Measurements from ENCODE around the gene DYNC2H1. TPM values are rescaled to one million over a fixed set of nuclear protein-coding genes. Genes with fewer than 3 reads are reported as not detected.

The DYNC2H1 gene
- total RNA-seq, 1 donor from 2014 or later = 25.3 TPM

DNA sequence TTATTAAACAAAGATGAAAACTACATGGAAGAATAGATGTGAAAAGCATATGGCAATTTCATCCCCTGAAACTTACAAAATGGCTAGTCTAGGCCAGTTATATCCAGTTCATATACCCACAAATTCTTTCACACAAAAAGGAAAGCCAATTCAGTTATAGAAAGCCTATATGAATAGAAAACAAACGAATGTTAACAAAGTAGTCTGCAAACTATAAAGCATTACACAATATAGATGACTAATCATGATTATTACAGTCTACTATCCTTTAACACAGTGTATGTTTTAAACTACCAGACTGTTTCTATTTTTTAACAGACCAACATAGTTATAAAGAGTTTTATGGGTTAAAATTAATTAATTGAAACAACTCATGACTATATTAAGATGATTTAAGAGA, 29.4 kb upstream of the DYNC2H1 start:
- Histone ChIP-seq H3K9me3 (no peaks in the 10 kb centered on the region), H3K36me3 (peaks cover 0 to 44% of the 10 kb centered on the region in 2 donors), H3K4me1 (no peaks in the 10 kb centered on the region), H3K4me3 (no peak overlapping the region), H3K27me3 (no peaks in the 10 kb centered on the region), H3K27ac (no peak overlapping the region)
- DNase-seq (ENCODE audit: extremely low spot score in 2 of 2) = no peak
- intact Hi-C loops (cut with DNase I) = no loop called here
- no peak for TF ChIP-seq POLR2A (IDR thresholded peaks at IDR 0.05)
- TF ChIP-seq, protein P1, sequence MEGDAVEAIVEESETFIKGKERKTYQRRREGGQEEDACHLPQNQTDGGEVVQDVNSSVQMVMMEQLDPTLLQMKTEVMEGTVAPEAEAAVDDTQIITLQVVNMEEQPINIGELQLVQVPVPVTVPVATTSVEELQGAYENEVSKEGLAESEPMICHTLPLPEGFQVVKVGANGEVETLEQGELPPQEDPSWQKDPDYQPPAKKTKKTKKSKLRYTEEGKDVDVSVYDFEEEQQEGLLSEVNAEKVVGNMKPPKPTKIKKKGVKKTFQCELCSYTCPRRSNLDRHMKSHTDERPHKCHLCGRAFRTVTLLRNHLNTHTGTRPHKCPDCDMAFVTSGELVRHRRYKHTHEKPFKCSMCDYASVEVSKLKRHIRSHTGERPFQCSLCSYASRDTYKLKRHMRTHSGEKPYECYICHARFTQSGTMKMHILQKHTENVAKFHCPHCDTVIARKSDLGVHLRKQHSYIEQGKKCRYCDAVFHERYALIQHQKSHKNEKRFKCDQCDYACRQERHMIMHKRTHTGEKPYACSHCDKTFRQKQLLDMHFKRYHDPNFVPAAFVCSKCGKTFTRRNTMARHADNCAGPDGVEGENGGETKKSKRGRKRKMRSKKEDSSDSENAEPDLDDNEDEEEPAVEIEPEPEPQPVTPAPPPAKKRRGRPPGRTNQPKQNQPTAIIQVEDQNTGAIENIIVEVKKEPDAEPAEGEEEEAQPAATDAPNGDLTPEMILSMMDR (IDR thresholded peaks at IDR 0.05) = no peak
- no peak for TF ChIP-seq POLR2AphosphoS5 (IDR thresholded peaks at IDR 0.05; ENCODE audit: insufficient read depth in 1 of 2, low read depth in 1 of 2)

DNA sequence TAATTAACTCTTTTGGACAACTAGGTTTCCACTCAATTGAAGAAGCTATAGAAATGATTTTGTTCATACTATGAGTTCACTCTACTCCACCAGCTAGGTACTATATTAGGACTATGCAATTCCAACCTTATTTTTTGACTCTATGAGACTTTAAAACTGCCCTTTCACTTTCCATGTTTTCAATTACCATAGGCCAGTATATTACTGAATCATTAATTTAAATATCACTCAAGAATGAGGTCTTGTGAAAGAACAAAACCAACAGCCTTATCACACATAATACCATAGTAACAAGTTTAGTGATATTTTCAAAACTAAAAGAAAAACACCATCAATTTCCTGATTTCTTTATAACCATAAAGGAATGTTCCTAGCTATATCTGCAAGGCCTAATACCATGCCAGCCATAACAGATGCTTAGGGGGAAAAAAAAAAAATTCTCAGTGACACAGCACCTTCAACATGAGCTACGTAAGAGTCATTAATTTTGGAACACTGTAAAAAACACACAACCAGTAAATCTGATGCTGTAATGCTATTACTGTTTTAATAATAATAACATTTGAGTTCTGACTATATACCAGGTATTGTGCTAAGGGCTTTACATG, 23.4 kb upstream of the DYNC2H1 start:
- Histone ChIP-seq H3K9me3 (no peaks in the 10 kb centered on the region), H3K4me3 (no peak overlapping the region), H3K27me3 (no peaks in the 10 kb centered on the region), H3K36me3 (peaks cover 0 to 20% of the 10 kb centered on the region in 2 donors), H3K4me1 (peaks cover 26% of the 10 kb centered on the region), H3K27ac (no peak overlapping the region)
- intact Hi-C loops (cut with DNase I) = no loop called here
- TF ChIP-seq, protein P1 (IDR thresholded peaks at IDR 0.05) = no peak
- TF ChIP-seq POLR2AphosphoS5 (IDR thresholded peaks at IDR 0.05; ENCODE audit: insufficient read depth in 1 of 2, low read depth in 1 of 2) (no peak), POLR2A (IDR thresholded peaks at IDR 0.05) (no peak)
- DNase-seq (ENCODE audit: extremely low spot score in 2 of 2) = no peak

DNA sequence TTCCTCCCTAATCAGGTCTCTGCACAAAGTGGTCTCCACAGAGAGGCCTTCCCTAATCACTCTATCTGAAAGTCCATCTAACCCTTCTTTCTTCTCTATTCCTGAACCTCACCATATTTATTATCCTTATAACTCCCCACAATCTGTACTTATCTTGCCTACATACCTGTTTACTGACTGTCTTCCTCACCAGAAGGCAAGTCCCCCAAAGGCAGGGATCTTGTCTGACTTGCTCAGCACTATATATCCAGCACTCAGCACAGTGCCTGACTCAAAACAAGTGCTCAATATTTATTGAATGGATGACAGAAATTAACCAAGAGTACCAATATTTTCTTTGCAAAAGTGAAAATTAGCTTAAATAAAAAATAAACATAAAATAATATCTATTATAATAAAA, 22.8 kb upstream of the DYNC2H1 start:
- Histone ChIP-seq H3K36me3 (peaks cover 0 to 18% of the 10 kb centered on the region in 2 donors), H3K27me3 (no peaks in the 10 kb centered on the region), H3K27ac (no peak overlapping the region), H3K4me3 (no peak overlapping the region), H3K9me3 (no peaks in the 10 kb centered on the region), H3K4me1 (peaks cover 31% of the 10 kb centered on the region)
- intact Hi-C loops (cut with DNase I) = no loop called here
- no peak for DNase-seq (ENCODE audit: extremely low spot score in 2 of 2)
- TF ChIP-seq, protein P1 (IDR thresholded peaks at IDR 0.05) = no peak
- no peak for TF ChIP-seq POLR2A (IDR thresholded peaks at IDR 0.05)

DNA sequence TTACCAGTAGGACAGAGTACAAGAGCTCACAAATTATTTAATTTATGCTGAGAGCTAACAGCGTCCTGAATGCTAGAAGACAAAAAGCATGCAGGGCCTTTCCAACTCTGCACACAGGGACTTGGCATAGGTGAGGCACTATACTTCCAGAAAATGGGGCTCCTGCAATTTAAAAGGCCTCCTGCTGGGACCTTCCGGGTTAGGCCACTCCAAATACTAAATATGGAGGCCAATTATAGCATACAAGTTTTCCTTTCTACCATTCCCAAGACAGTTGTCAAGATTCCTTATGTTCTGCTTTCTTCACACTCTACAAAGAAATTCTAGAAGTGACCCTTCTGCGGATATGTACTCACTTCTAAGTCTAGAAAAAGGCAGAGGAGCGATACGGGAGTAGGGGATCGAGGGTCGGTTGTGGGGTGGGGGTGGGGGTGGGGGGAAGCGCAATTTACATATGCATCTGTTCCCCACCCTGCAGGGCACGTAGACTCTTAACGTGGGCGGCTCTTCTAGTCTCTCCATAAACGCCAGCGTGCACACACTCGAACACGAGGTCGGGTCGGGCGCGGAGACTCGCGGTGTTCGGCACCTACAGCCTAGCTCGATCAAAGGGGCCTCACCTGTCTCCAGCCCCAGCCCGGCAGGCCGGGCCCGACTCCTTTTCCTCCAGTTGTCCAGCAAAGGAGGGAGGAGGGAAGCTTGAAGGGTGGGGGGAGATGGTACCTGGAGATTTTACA, 18.0 kb upstream of the DYNC2H1 start:
- TF ChIP-seq POLR2A (IDR thresholded peaks at IDR 0.05) = no peak
- no peak for TF ChIP-seq POLR2AphosphoS5 (IDR thresholded peaks at IDR 0.05; ENCODE audit: insufficient read depth in 1 of 2, low read depth in 1 of 2)
- TF ChIP-seq, protein P1 (IDR thresholded peaks at IDR 0.05) = no peak
- DNase-seq (ENCODE audit: extremely low spot score in 2 of 2) = no peak
- peaks cover 31% of the 10 kb centered on the region for H3K4me1 ChIP-seq
- intact Hi-C loops (cut with DNase I) = no loop called here
- no peaks in the 10 kb centered on the region for H3K27me3 ChIP-seq
- H3K9me3 ChIP-seq = no peaks in the 10 kb centered on the region
- peak overlapping the region; percentile 65 for H3K27ac ChIP-seq
- peak overlapping the region; percentile 78 to 90 for H3K4me3 ChIP-seq
- peaks cover 0 to 6% of the 10 kb centered on the region in 2 donors for H3K36me3 ChIP-seq
